Fibroblast of lung (primary cell): Measurements from ENCODE around the gene MPP3.

Experiments used
- CTCF ChIP-seq, 2 donors: IDR thresholded peaks in 1 of 2; conservative IDR thresholded peaks in 1 of 2; 1 replicate in 1 of 2; 2 replicates in 1 of 2; pipeline ENCODE4 v1.5.1; 2011 to 2012; ENCODE audit warnings: low read length in 2 of 2, control low read depth in 1 of 2, inconsistent platforms in 1 of 2, low read depth in 1 of 2, mild to moderate bottlenecking in 1 of 2
- EZH2 ChIP-seq: IDR thresholded peaks from 2 replicates; pipeline ENCODE4 v1.5.1; 2012; ENCODE audit warnings: low read length, control low read depth, mild to moderate bottlenecking; ENCODE audit errors: missing control alignments

- no peak for TF ChIP-seq CTCF (conservative IDR thresholded peaks at IDR 0.05 in 1 of 2, IDR thresholded peaks at IDR 0.05 in 1 of 2; ENCODE audit: low read depth in 1 of 2, low read length in 2 of 2)
- no peak for TF ChIP-seq EZH2
Observed at GRCh38 chr17:43767053-43767712, 65.8 kb downstream of the MPP3 start.
